Brain microvascular endothelial cell (primary cell): Measurements from ENCODE around the gene MAP3K9.

Experiments
- DNase-seq: peaks from one replicate; pipeline ENCODE4 v3.0.0-alpha.2; 2020
- H3K27ac ChIP-seq: fragments of 250-450 bp; sonication (Bioruptor Pico); 2 replicates; pipeline ENCODE4 v1.5.1; 2020; ENCODE audit warnings: mild to moderate bottlenecking, moderate library complexity
- H3K27me3 ChIP-seq: fragments of 250-450 bp; sonication (Bioruptor Pico); replicated peaks from 2 replicates; pipeline ENCODE4 v1.5.1; 2020; ENCODE audit warnings: mild to moderate bottlenecking
- H3K36me3 ChIP-seq: fragments of 250-450 bp; sonication (Bioruptor Pico); replicated peaks from 2 replicates; pipeline ENCODE4 v1.5.1; 2020; ENCODE audit warnings: mild to moderate bottlenecking
- H3K4me3 ChIP-seq: 2 replicates; pipeline ENCODE4 v1.5.1; 2011; ENCODE audit warnings: low read depth, mild to moderate bottlenecking, control low read depth, low read length, moderate library complexity
- CTCF ChIP-seq: IDR thresholded peaks from 2 replicates; pipeline ENCODE4 v1.5.1; 2011; ENCODE audit warnings: low read depth, mild to moderate bottlenecking, moderate library complexity, low read length, control low read depth, inconsistent platforms; ENCODE audit errors: missing control alignments
- in situ Hi-C: cut with HindIII; loops from 2 replicates; pipeline ENCODE4 v1.10.0; 2017; ENCODE audit warnings: low sequenced_read_pairs, low pct_ligation_motif_present

Gene MAP3K9

DNA sequence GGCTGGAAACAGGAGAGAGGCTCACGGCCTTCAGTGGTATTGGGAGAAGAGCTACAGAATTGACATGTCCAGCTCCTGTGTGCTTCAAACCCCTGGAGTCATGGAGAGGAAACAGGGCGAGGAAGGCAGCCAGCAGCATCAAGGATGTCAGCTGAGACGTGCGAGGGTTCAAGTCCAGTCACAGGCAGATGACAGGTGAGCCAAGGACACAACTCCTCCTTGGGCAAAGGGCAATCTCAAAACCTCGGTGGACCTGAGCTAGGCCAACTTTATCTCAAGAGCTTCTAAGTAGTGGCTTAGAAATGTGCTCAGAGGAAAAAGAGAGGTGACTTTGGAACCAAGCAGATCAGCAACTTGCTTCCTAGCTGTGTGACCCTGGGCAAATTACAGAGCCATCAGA, 86.0 kb downstream of the MAP3K9 start:
- DNase-seq = no peak
- TF ChIP-seq CTCF = no peak
- no peak overlapping the region for H3K27ac ChIP-seq
- H3K4me3 ChIP-seq = no peak overlapping the region
- H3K27me3 ChIP-seq = no peaks in the 10 kb centered on the region
- H3K36me3 ChIP-seq = no peaks in the 10 kb centered on the region
- in situ Hi-C loops = no loop called here

DNA sequence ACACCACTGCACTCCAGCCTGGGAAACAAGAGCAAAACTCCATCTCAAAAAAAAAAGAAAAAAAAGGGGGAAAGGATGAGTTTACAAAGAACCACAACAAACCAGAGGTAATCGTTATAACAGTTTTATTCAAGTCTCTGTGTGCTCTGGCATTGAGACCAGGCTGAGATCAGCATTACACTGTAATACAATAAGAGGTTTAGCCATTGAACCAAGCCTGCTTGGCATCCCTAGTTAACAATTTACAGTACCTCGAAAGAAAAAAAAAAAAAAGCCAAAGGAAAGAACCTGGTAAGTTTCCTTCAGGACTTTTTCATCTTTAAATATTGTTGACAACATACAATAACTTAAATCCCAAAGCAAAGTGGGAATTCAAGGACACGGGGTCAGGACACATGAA, 86.9 kb downstream of the MAP3K9 start:
- H3K27me3 ChIP-seq = no peaks in the 10 kb centered on the region
- DNase-seq = no peak
- in situ Hi-C loops = no loop called here
- H3K36me3 ChIP-seq = no peaks in the 10 kb centered on the region
- TF ChIP-seq CTCF = no peak
- H3K27ac ChIP-seq = no peak overlapping the region
- H3K4me3 ChIP-seq = no peak overlapping the region

DNA sequence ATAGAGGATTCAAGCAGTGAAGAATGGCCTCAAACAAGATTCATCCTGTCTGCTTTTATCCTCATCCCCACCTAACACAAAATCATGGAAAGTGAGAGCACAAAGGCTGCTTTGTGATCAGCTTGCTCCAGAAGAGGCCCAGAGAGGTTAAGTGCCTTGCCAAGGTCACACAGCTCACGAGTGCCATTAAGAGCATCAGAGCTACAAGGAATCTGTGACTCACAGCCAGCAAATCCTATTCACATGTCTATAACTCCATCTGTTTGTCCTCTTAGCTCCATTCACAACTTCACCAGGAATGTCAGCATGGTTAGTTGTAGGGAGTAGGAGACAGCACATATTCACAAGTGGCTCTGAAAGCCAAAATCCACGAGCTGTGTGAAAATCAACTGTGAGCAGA, 87.8 kb downstream of the MAP3K9 start:
- Histone ChIP-seq H3K27me3 (no peaks in the 10 kb centered on the region), H3K27ac (no peak overlapping the region), H3K36me3 (no peaks in the 10 kb centered on the region), H3K4me3 (no peak overlapping the region)
- DNase-seq = peak; percentile 1
- in situ Hi-C loops = no loop called here
- no peak for TF ChIP-seq CTCF

DNA sequence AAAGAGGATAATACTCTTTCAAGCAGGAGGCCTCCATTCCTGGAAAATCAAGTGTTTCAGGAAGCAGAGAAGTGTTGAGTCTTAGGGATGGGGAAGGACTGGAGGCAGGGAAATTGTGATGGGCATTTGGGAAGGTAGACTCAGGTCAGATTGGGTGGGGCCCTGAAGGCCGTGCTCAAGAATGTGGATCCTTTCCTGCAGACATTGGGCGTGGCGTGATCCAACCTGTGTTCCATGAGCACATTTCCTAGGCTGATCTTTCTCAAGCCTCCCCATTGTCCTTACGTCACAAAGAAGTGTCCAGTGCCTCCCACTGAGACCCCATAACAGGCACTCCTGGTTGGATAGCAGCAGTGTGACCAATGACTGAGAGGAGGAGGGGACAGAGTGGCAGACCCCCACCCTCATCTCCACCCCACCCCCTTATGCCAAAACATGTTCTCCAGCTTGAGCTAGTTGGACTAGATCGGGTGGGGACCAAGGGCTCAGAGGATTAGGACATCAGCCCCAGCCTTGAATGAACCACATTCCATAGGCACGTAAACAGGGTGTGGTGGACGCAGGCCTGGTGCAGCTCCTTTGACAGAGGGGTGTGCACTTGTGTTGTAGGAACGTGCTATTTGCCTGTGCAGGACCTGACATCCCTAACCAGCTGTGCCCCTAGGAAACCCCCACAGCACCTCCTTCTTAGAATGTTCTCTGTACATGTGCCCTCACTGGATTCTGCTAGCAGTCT, 90.8 kb downstream of the MAP3K9 start:
- no peaks in the 10 kb centered on the region for H3K27me3 ChIP-seq
- in situ Hi-C loops = no loop called here
- H3K27ac ChIP-seq = no peak overlapping the region
- DNase-seq = no peak
- H3K4me3 ChIP-seq = no peak overlapping the region
- H3K36me3 ChIP-seq = no peaks in the 10 kb centered on the region
- TF ChIP-seq CTCF = no peak

- Histone ChIP-seq H3K27ac (no peak overlapping the region), H3K27me3 (no peaks in the 10 kb centered on the region), H3K36me3 (no peaks in the 10 kb centered on the region), H3K4me3 (no peak overlapping the region)
- in situ Hi-C loops = no loop called here
- no peak for TF ChIP-seq CTCF
- DNase-seq = no peak
Measured at GRCh38 chr14:70716958-70717357, 92.4 kb downstream of the MAP3K9 start.

- no peaks in the 10 kb centered on the region for H3K36me3 ChIP-seq
- H3K27ac ChIP-seq = no peak overlapping the region
- H3K4me3 ChIP-seq = no peak overlapping the region
- DNase-seq = no peak
- no peak for TF ChIP-seq CTCF
- H3K27me3 ChIP-seq = no peaks in the 10 kb centered on the region
- in situ Hi-C loops = no loop called here
Measured at GRCh38 chr14:70716483-70716882, 92.8 kb downstream of the MAP3K9 start.
